Uterus (tissue), 2 donors: Measurements from ENCODE around the gene FMO3.

ENCODE experiments used
- POLR2A ChIP-seq, 2 donors: fragments of 450-650 bp; IDR thresholded peaks; one replicate each; pipeline ENCODE4 v1.6.1; 2016; ENCODE audit warnings: antibody characterized with exemption in 2 of 2, mild to moderate bottlenecking in 1 of 2, moderate library complexity in 1 of 2
- TF ChIP-seq, protein P1 (sequence below), 4 experiments: fragments of 200-600 bp in 2 of 4; fragments of 450-650 bp in 2 of 4; sonication (generic) in 2 of 4; IDR thresholded peaks; one replicate each; pipeline ENCODE4 v1.5.1; 2016 to 2019; ENCODE audit warnings: antibody characterized with exemption in 4 of 4, mild to moderate bottlenecking in 2 of 4, moderate library complexity in 1 of 4

- TF ChIP-seq, protein P1, sequence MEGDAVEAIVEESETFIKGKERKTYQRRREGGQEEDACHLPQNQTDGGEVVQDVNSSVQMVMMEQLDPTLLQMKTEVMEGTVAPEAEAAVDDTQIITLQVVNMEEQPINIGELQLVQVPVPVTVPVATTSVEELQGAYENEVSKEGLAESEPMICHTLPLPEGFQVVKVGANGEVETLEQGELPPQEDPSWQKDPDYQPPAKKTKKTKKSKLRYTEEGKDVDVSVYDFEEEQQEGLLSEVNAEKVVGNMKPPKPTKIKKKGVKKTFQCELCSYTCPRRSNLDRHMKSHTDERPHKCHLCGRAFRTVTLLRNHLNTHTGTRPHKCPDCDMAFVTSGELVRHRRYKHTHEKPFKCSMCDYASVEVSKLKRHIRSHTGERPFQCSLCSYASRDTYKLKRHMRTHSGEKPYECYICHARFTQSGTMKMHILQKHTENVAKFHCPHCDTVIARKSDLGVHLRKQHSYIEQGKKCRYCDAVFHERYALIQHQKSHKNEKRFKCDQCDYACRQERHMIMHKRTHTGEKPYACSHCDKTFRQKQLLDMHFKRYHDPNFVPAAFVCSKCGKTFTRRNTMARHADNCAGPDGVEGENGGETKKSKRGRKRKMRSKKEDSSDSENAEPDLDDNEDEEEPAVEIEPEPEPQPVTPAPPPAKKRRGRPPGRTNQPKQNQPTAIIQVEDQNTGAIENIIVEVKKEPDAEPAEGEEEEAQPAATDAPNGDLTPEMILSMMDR (IDR thresholded peaks at IDR 0.05): no peak
- TF ChIP-seq POLR2A (IDR thresholded peaks at IDR 0.05): no peak
These were observed 34.6 kb upstream of the FMO3 start for GRCh38 chr1:171055966-171056643.
